Vagina (tissue), 2 donors: ENCODE results near the gene EBLN1.

Experiments used
- CTCF ChIP-seq, 3 experiments: fragments of 450-650 bp in 2 of 3; fragments of 200-600 bp in 1 of 3; sonication (generic) in 1 of 3; IDR thresholded peaks; one replicate each; pipeline ENCODE4 v1.5.1; 2017 to 2019; ENCODE audit warnings: antibody characterized with exemption in 3 of 3, mild to moderate bottlenecking in 2 of 3, moderate library complexity in 2 of 3
- POLR2AphosphoS5 ChIP-seq, 2 donors: sonication (generic); formaldehyde crosslinking; IDR thresholded peaks; one replicate each; pipeline ENCODE4 v1.9.0; 2017; ENCODE audit warnings: antibody characterized with exemption in 2 of 2, mild to moderate bottlenecking in 2 of 2, low read depth in 1 of 2; ENCODE audit not compliant: insufficient read depth in 1 of 2

- TF ChIP-seq POLR2AphosphoS5 (IDR thresholded peaks at IDR 0.05; ENCODE audit: insufficient read depth in 1 of 2, low read depth in 1 of 2): no peak
- TF ChIP-seq CTCF (IDR thresholded peaks at IDR 0.05): no peak
Measured at GRCh38 chr10:22244001-22244400, 26.2 kb upstream of the EBLN1 start.
